ENCODE measurements around the gene ARFGEF3. TPM values are rescaled to one million over a fixed set of nuclear protein-coding genes. Genes with fewer than 3 reads are reported as not detected.

ARFGEF3 gene
- total RNA-seq, 2 donors from 2014 or later = 1.7 to 3.7 TPM

GRCh38 chr6:138310294-138310693 lies 148.6 kb downstream of the ARFGEF3 start:
- Histone ChIP-seq H3K9me3 (no peaks in the 10 kb centered on the region), H3K4me1 (peaks cover 0 to 10% of the 10 kb centered on the region in 2 donors), H3K4me3 (no peak overlapping the region), H3K27ac (no peak overlapping the region), H3K36me3 (no peaks in the 10 kb centered on the region), H3K27me3 (no peaks in the 10 kb centered on the region)
- TF ChIP-seq, protein P1, sequence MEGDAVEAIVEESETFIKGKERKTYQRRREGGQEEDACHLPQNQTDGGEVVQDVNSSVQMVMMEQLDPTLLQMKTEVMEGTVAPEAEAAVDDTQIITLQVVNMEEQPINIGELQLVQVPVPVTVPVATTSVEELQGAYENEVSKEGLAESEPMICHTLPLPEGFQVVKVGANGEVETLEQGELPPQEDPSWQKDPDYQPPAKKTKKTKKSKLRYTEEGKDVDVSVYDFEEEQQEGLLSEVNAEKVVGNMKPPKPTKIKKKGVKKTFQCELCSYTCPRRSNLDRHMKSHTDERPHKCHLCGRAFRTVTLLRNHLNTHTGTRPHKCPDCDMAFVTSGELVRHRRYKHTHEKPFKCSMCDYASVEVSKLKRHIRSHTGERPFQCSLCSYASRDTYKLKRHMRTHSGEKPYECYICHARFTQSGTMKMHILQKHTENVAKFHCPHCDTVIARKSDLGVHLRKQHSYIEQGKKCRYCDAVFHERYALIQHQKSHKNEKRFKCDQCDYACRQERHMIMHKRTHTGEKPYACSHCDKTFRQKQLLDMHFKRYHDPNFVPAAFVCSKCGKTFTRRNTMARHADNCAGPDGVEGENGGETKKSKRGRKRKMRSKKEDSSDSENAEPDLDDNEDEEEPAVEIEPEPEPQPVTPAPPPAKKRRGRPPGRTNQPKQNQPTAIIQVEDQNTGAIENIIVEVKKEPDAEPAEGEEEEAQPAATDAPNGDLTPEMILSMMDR (IDR thresholded peaks at IDR 0.05) = no peak
- DNase-seq (ENCODE audit: low spot score) = no peak

- Histone ChIP-seq H3K4me1 (peaks cover 0 to 10% of the 10 kb centered on the region in 2 donors), H3K27ac (no peak overlapping the region), H3K36me3 (no peaks in the 10 kb centered on the region), H3K4me3 (no peak overlapping the region), H3K27me3 (no peaks in the 10 kb centered on the region), H3K9me3 (no peaks in the 10 kb centered on the region)
- no peak for DNase-seq (ENCODE audit: low spot score)
- TF ChIP-seq, protein P1 (IDR thresholded peaks at IDR 0.05) = no peak
Measured at GRCh38 chr6:138310821-138311220, 149.1 kb downstream of the ARFGEF3 start.

DNA sequence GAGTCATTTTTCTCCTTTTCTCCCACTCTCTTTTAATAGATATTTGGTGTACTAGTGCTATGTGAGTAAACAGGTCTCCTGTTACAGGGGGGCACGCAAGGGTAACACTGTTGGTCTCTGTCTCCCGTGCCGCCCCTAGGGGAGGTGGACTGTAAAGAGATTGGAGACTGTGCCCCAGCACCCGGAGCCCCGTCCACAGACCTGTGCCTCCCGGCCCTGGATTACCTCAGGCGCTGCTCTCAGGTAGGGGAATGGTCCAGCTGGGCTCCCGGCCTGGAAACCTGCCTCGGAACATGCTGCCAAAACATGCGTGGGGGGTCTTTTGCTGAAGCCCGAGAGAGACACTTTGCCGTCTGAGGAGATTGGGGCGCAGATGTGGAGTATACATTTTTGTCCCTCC lies 149.5 kb downstream of the ARFGEF3 start:
- peaks cover 0 to 10% of the 10 kb centered on the region in 2 donors for H3K4me1 ChIP-seq
- H3K4me3 ChIP-seq = no peak overlapping the region
- no peak for DNase-seq (ENCODE audit: low spot score)
- no peak overlapping the region for H3K27ac ChIP-seq
- H3K9me3 ChIP-seq = no peaks in the 10 kb centered on the region
- H3K36me3 ChIP-seq = no peaks in the 10 kb centered on the region
- TF ChIP-seq, protein P1 (IDR thresholded peaks at IDR 0.05) = no peak
- no peaks in the 10 kb centered on the region for H3K27me3 ChIP-seq

GRCh38 chr6:138318741-138319375 lies 157.1 kb downstream of the ARFGEF3 start:
- no peak overlapping the region for H3K4me3 ChIP-seq
- TF ChIP-seq, protein P1 (IDR thresholded peaks at IDR 0.05) = no peak
- no peak overlapping the region for H3K27ac ChIP-seq
- no peak for DNase-seq (ENCODE audit: low spot score)
- H3K27me3 ChIP-seq = no peaks in the 10 kb centered on the region
- no peaks in the 10 kb centered on the region for H3K9me3 ChIP-seq
- no peaks in the 10 kb centered on the region for H3K36me3 ChIP-seq
- H3K4me1 ChIP-seq = no peaks in the 10 kb centered on the region

DNA sequence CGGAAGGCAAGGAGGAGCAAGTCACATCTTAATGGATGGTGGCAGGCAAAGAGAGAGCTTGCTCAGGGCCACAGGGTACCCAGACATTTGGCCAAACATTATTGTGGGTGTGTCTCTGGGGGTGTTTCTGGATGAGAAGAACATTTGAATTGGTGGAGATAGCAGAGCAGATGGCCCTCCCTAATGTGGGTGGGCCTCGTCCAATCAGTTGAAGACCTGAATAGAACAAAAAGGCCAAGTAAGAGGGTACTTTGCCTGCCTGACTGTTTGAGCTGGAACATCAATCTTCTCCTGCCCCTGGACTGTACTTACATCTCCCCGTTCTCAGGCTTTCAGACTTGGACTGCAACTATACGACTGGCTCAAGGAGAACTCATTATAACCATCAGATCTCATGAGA lies 160.2 kb downstream of the ARFGEF3 start:
- no peaks in the 10 kb centered on the region for H3K27me3 ChIP-seq
- no peaks in the 10 kb centered on the region for H3K36me3 ChIP-seq
- no peaks in the 10 kb centered on the region for H3K4me1 ChIP-seq
- TF ChIP-seq, protein P1 (IDR thresholded peaks at IDR 0.05) = no peak
- H3K9me3 ChIP-seq = no peaks in the 10 kb centered on the region
- DNase-seq (ENCODE audit: low spot score) = no peak
- no peak overlapping the region for H3K4me3 ChIP-seq
- no peak overlapping the region for H3K27ac ChIP-seq

- H3K4me3 ChIP-seq = no peak overlapping the region
- TF ChIP-seq, protein P1 (IDR thresholded peaks at IDR 0.05) = no peak
- no peak overlapping the region for H3K27ac ChIP-seq
- H3K4me1 ChIP-seq = no peaks in the 10 kb centered on the region
- no peaks in the 10 kb centered on the region for H3K9me3 ChIP-seq
- no peaks in the 10 kb centered on the region for H3K36me3 ChIP-seq
- no peaks in the 10 kb centered on the region for H3K27me3 ChIP-seq
- no peak for DNase-seq (ENCODE audit: low spot score)
Measured at GRCh38 chr6:138323821-138324220, 162.1 kb downstream of the ARFGEF3 start.

Data from right atrium auricular region (tissue), 2 donors.